ENCODE data around the gene E2F3. TPM values are rescaled to one million over a fixed set of nuclear protein-coding genes. Genes with fewer than 3 reads are reported as not detected.
A peak's percentile ranks its signal among the peaks of the same experiment; 100 is the strongest.

Gene E2F3
- total RNA-seq, 1 experiment from 2014 or later, result 35.7 TPM

DNA sequence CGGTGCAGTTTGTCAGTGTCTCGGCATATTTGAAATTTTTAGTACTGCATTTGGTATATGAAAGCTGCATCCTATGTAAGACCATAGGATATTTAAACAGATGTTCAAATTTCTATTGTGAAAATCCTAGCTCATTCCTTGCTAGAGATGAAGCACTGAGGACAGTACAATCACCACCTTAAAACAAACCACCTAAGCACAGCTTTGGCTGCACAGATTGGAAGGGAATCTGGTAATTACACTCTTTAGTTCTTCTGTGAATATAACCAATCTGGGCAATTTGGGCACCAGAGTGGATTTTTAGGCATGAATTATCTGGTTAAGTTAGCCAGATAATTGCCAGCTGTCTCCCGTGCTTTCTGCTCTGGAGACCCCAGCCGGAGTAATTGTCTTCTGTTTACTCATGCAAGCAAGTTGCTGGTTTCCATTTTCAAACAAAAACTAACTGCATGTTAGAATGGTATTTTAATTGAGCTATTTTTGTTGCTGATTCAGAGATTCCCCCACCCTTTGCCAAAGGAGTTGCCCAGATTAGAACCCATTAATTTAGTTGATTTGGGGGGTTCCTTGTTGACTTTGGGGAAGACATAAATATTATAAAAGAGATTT lies 36.9 kb downstream of the E2F3 start:
- Histone ChIP-seq H2BK12ac (ENCODE audit: insufficient read length, low read depth, low read length) (no peak overlapping the region), H3K23ac (ENCODE audit: insufficient read length, low read depth, low read length) (no peak overlapping the region), H3K14ac (ENCODE audit: insufficient read depth, low read length) (no peak overlapping the region), H3K27ac (ENCODE audit: insufficient read length, low read depth, low read length) (no peak overlapping the region), H2BK5ac (ENCODE audit: insufficient read length, low read length) (no peak overlapping the region), H2BK15ac (ENCODE audit: low read depth, low read length) (no peak overlapping the region), H4K8ac (replicated peaks; ENCODE audit: insufficient read length, low read depth, low read length) (no peak overlapping the region), H3K27me3 (ENCODE audit: insufficient read depth, low read length) (no peaks in the 10 kb centered on the region), H3K4me2 (ENCODE audit: insufficient read depth, insufficient read length, low read length) (no peak overlapping the region), H4K20me1 (ENCODE audit: control insufficient read depth, insufficient read depth, insufficient read length) (no peaks in the 10 kb centered on the region), H2AFZ (ENCODE audit: low read length) (no peak overlapping the region), H3K79me1 (ENCODE audit: insufficient read depth, low read depth, low read length, poor library complexity, severe bottlenecking) (peaks cover 9% of the 10 kb centered on the region), H3K9ac (ENCODE audit: extremely low read depth, insufficient read length, low read length) (no peak overlapping the region), H3K4me1 (ENCODE audit: insufficient read depth, low read length) (peaks cover 9% of the 10 kb centered on the region), H2BK120ac (ENCODE audit: low read depth, low read length, poor library complexity, severe bottlenecking) (no peak overlapping the region), H4K5ac (ENCODE audit: insufficient read length, low read depth, low read length) (no peak overlapping the region), H4K91ac (ENCODE audit: insufficient read length, low read depth, low read length) (no peak overlapping the region), H3K18ac (ENCODE audit: insufficient read length, low read depth, low read length) (no peak overlapping the region), H3K4ac (ENCODE audit: low read depth, low read length) (no peak overlapping the region), H3T11ph (ENCODE audit: low read length) (no peak overlapping the region), H3K9me3 (ENCODE audit: control insufficient read depth, low read depth, low read length) (no peaks in the 10 kb centered on the region), H2AK5ac (ENCODE audit: insufficient read length, low read length) (no peak overlapping the region), H3K56ac (ENCODE audit: insufficient read length, low read depth, low read length) (no peak overlapping the region), H2BK20ac (ENCODE audit: low read depth, low read length, poor library complexity, severe bottlenecking) (no peak overlapping the region), H3K79me2 (ENCODE audit: insufficient read depth, low read length) (peaks cover 27% of the 10 kb centered on the region; the same call in 1 of the 2 replicates), H3K23me2 (ENCODE audit: insufficient read length, low read depth, low read length, poor library complexity, severe bottlenecking) (no peaks in the 10 kb centered on the region)
- no peaks in the 10 kb centered on the region for H3K27me3 Mint-ChIP-seq (ENCODE audit: low read depth)
- TF ChIP-seq, protein P1, sequence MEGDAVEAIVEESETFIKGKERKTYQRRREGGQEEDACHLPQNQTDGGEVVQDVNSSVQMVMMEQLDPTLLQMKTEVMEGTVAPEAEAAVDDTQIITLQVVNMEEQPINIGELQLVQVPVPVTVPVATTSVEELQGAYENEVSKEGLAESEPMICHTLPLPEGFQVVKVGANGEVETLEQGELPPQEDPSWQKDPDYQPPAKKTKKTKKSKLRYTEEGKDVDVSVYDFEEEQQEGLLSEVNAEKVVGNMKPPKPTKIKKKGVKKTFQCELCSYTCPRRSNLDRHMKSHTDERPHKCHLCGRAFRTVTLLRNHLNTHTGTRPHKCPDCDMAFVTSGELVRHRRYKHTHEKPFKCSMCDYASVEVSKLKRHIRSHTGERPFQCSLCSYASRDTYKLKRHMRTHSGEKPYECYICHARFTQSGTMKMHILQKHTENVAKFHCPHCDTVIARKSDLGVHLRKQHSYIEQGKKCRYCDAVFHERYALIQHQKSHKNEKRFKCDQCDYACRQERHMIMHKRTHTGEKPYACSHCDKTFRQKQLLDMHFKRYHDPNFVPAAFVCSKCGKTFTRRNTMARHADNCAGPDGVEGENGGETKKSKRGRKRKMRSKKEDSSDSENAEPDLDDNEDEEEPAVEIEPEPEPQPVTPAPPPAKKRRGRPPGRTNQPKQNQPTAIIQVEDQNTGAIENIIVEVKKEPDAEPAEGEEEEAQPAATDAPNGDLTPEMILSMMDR (conservative IDR thresholded peaks at IDR 0.05), result no peak
- WGBS (ENCODE audit: extremely low coverage, insufficient read length, low lambda C conversion rate), result no CpG with 5 or more reads among the region's 4 CpGs
- peaks cover 17 to 31% of the 10 kb centered on the region in 2 experiments for H3K4me1 Mint-ChIP-seq
- H3K9me3 Mint-ChIP-seq, result no peaks in the 10 kb centered on the region
- no peak for DNase-seq
- H3K36me3 Mint-ChIP-seq (ENCODE audit: insufficient read depth in 1 of 3, low read depth in 3 of 3), result peaks cover 9 to 37% (median 26%) of the 10 kb centered on the region in 3 experiments; a peak in 6 of 7 replicates
- H3K27ac Mint-ChIP-seq, result peak overlapping the region in 2 of 3 experiments; percentile 29 to 49; a peak in 1 of 7 replicates
- H3K4me3 Mint-ChIP-seq, result no peak overlapping the region

Measured in H9 (cell line).